Vagina (tissue), 2 donors: ENCODE data around the gene APBB2. TPM values are rescaled to one million over a fixed set of nuclear protein-coding genes. Genes with fewer than 3 reads are reported as not detected.

Experiments
- DNase-seq, 2 donors: peaks; one replicate each; pipeline ENCODE4 v3.0.0-alpha.2; 2017; ENCODE audit errors: extremely low spot score in 2 of 2
- H3K27ac ChIP-seq: fragments of 200-600 bp; sonication (generic); one replicate; pipeline ENCODE4 v1.5.1; 2019
- H3K27me3 ChIP-seq: fragments of 200-600 bp; sonication (generic); one replicate; pipeline ENCODE4 v1.5.1; 2019
- H3K36me3 ChIP-seq, 2 donors: fragments of 200-600 bp; sonication (generic); one replicate each; pipeline ENCODE4 v1.5.1; 2017 to 2019
- H3K4me1 ChIP-seq: fragments of 200-600 bp; sonication (generic); one replicate; pipeline ENCODE4 v1.5.1; 2019
- H3K4me3 ChIP-seq, 2 donors: fragments of 200-600 bp; sonication (generic); 1 replicate in 1 of 2; 2 replicates in 1 of 2; pipeline ENCODE4 v1.5.1; 2016 to 2019
- H3K9me3 ChIP-seq: fragments of 200-600 bp; sonication (generic); one replicate; pipeline ENCODE4 v1.5.1; 2019
- POLR2A ChIP-seq, 2 donors: fragments of 450-650 bp; IDR thresholded peaks; one replicate each; pipeline ENCODE4 v1.6.1; 2017; ENCODE audit warnings: antibody characterized with exemption in 2 of 2, mild to moderate bottlenecking in 2 of 2, moderate library complexity in 2 of 2
- POLR2AphosphoS5 ChIP-seq, 2 donors: sonication (generic); formaldehyde crosslinking; IDR thresholded peaks; one replicate each; pipeline ENCODE4 v1.9.0; 2017; ENCODE audit warnings: antibody characterized with exemption in 2 of 2, mild to moderate bottlenecking in 2 of 2, low read depth in 1 of 2; ENCODE audit not compliant: insufficient read depth in 1 of 2
- intact Hi-C: fragments of 100-400 bp; cut with DNase I; formaldehyde crosslinking; loops from one replicate; pipeline ENCODE4 v1.15.1; 2023
- total RNA-seq: library from RNA; depleted of rRNA; stranded (reverse); fragments of >200 nt; gene quantifications from one replicate; pipeline ENCODE4 v1.2.3, GENCODE V29; 2016
- TF ChIP-seq, protein P1 (sequence below), 3 experiments: fragments of 450-650 bp in 2 of 3; fragments of 200-600 bp in 1 of 3; sonication (generic) in 1 of 3; IDR thresholded peaks; one replicate each; pipeline ENCODE4 v1.5.1; 2017 to 2019; ENCODE audit warnings: antibody characterized with exemption in 3 of 3, mild to moderate bottlenecking in 2 of 3, moderate library complexity in 2 of 3

Gene APBB2
- total RNA-seq, 1 donor from 2014 or later, result 68.8 TPM

DNA sequence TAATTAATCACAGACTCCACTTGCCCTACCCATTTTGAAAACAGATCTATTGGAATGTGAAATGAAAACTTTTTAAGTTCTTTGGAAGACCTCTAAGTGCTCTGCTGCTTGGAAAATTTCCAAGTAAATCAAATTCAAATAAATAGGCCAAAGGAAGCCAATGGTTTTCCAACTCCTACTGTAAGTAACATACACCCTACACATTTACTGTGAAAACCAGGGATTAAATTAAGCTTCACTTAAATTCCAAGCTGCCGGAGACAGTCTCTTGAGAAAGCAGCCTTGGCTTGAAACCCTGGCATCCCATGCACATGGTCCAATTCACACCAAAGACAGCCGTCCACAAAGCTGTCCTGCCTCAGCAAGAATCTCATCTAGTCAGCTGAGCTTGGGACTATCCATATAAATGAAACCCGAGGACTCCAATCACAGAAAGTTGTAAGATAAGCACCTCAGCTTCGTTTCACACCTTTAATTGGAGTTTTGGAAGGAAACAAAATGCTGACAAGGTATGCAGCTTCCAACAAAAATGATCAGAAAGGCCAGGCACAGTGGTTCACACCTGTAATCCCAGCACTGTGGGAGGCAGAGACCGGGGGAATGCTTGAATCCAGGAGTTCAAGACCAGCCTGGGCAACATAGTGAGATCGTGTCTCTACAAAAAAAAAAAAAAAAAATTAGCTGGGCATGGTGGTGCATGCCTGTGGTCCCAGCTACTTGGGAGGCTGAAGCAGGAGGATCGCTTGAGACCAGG, 88.6 kb downstream of the APBB2 start:
- H3K36me3 ChIP-seq, result no peaks in the 10 kb centered on the region
- H3K27me3 ChIP-seq, result no peaks in the 10 kb centered on the region
- no peaks in the 10 kb centered on the region for H3K9me3 ChIP-seq
- TF ChIP-seq POLR2A (IDR thresholded peaks at IDR 0.05) (no peak), POLR2AphosphoS5 (IDR thresholded peaks at IDR 0.05; ENCODE audit: insufficient read depth in 1 of 2, low read depth in 1 of 2) (no peak)
- TF ChIP-seq, protein P1, sequence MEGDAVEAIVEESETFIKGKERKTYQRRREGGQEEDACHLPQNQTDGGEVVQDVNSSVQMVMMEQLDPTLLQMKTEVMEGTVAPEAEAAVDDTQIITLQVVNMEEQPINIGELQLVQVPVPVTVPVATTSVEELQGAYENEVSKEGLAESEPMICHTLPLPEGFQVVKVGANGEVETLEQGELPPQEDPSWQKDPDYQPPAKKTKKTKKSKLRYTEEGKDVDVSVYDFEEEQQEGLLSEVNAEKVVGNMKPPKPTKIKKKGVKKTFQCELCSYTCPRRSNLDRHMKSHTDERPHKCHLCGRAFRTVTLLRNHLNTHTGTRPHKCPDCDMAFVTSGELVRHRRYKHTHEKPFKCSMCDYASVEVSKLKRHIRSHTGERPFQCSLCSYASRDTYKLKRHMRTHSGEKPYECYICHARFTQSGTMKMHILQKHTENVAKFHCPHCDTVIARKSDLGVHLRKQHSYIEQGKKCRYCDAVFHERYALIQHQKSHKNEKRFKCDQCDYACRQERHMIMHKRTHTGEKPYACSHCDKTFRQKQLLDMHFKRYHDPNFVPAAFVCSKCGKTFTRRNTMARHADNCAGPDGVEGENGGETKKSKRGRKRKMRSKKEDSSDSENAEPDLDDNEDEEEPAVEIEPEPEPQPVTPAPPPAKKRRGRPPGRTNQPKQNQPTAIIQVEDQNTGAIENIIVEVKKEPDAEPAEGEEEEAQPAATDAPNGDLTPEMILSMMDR (IDR thresholded peaks at IDR 0.05), result no peak
- intact Hi-C loops, result no loop called here
- no peak for DNase-seq
- peaks cover 11% of the 10 kb centered on the region for H3K4me1 ChIP-seq
- H3K4me3 ChIP-seq, result no peak overlapping the region
- no peak overlapping the region for H3K27ac ChIP-seq

DNA sequence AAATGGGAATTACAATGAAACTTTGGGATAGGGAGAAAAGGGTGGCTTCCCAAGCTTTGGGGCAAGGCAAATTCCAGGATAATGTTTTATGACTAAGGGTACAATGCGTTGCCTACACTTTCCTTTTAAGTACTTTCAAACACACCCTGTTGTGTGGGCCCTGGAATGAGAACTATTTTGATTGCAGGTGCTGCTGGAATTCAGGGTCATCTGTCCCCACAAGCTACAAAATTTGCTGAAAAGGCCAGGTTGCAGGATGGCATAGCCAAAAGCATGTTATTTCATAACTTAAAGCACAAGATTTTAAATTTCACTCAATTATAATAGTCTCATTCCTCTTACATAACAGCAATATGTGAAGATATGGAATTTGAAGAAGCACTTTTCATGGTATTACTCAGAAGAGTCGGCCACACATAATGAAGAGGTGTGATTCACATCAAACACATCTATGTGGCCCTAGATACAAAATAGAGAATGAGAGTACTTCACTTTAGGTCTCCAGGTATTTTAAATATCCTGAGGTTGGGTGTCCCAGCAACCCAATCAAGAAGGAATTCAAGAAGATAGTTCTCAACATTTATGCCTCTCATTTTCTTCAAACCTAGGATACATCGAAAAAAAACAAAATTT, 89.3 kb downstream of the APBB2 start:
- H3K27ac ChIP-seq, result no peak overlapping the region
- peaks cover 18% of the 10 kb centered on the region for H3K4me1 ChIP-seq
- no peaks in the 10 kb centered on the region for H3K9me3 ChIP-seq
- H3K4me3 ChIP-seq, result no peak overlapping the region
- intact Hi-C loops, result no loop called here
- TF ChIP-seq POLR2AphosphoS5 (IDR thresholded peaks at IDR 0.05; ENCODE audit: insufficient read depth in 1 of 2, low read depth in 1 of 2) (no peak), POLR2A (IDR thresholded peaks at IDR 0.05) (no peak)
- TF ChIP-seq, protein P1 (IDR thresholded peaks at IDR 0.05), result no peak
- DNase-seq, result no peak
- no peaks in the 10 kb centered on the region for H3K27me3 ChIP-seq
- no peaks in the 10 kb centered on the region for H3K36me3 ChIP-seq

DNA sequence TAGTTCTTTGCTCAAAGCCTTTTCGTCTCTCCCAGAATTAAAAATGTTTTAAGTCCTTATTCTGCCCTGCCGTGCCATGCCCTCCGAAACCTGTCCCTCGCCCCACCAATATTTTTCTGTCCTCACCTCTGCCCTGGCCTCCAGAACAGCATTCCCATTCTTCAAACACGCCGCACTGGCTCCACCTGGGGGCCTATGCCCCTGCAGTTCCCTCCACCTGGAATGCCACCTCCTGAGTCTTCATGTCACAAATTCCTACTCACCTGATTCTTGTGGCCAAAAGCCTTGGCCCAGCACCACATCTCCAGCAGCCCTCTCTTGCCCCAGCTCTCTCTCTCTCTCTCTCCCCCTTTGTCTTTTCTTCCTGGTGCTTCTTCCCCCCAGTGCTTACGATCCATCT, 91.6 kb downstream of the APBB2 start:
- Histone ChIP-seq H3K27me3 (no peaks in the 10 kb centered on the region), H3K36me3 (no peaks in the 10 kb centered on the region), H3K4me1 (peaks cover 26% of the 10 kb centered on the region), H3K9me3 (no peaks in the 10 kb centered on the region), H3K4me3 (no peak overlapping the region), H3K27ac (no peak overlapping the region)
- intact Hi-C loops, result no loop called here
- TF ChIP-seq POLR2A (IDR thresholded peaks at IDR 0.05) (no peak), POLR2AphosphoS5 (IDR thresholded peaks at IDR 0.05; ENCODE audit: insufficient read depth in 1 of 2, low read depth in 1 of 2) (no peak)
- TF ChIP-seq, protein P1 (IDR thresholded peaks at IDR 0.05), result no peak
- DNase-seq, result no peak

DNA sequence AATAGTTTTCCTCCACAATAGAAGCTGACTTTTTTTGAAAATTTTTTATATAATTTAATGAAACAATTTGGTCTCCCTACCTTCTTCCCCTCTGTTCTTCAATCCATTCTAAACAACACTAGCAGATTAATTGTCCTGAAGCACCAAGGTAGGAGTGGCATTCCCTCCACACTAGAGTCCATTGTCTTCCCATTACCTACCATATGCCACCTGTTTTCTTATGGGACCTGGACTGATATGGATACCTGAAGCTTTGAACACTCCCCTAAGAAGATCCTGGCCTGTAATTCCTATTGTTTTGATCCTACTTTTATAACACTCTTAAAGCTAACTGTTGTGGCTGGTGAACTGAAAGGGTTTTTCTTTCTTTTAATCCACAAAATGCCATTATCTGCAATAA, 92.0 kb downstream of the APBB2 start:
- no peak overlapping the region for H3K4me3 ChIP-seq
- peaks cover 26% of the 10 kb centered on the region for H3K4me1 ChIP-seq
- no peaks in the 10 kb centered on the region for H3K9me3 ChIP-seq
- H3K27ac ChIP-seq, result no peak overlapping the region
- H3K27me3 ChIP-seq, result no peaks in the 10 kb centered on the region
- intact Hi-C loops, result no loop called here
- no peak for DNase-seq
- TF ChIP-seq, protein P1 (IDR thresholded peaks at IDR 0.05), result no peak
- TF ChIP-seq POLR2A (IDR thresholded peaks at IDR 0.05) (no peak), POLR2AphosphoS5 (IDR thresholded peaks at IDR 0.05; ENCODE audit: insufficient read depth in 1 of 2, low read depth in 1 of 2) (no peak)
- no peaks in the 10 kb centered on the region for H3K36me3 ChIP-seq

DNA sequence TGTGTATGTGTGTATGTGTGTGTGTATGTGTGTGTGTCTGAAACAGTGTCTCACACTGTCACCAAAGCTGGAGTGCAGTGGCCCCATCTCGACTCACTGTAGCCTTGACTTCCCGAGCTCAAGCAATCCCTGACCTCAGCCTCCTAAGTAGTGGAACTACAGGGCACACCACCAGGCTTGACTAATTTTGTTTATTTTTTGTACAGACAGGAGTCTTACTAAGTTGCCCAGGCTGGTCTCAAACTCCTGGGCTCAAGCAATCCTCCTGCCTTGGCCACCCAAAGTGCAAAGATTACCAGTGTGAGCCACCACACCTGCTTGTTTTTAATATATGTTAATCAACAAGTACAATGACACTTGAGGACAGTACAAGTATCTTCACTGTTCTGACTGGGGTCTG, 92.4 kb downstream of the APBB2 start:
- Histone ChIP-seq H3K9me3 (no peaks in the 10 kb centered on the region), H3K27me3 (no peaks in the 10 kb centered on the region), H3K27ac (no peak overlapping the region), H3K4me3 (no peak overlapping the region), H3K36me3 (no peaks in the 10 kb centered on the region), H3K4me1 (peaks cover 26% of the 10 kb centered on the region)
- TF ChIP-seq, protein P1 (IDR thresholded peaks at IDR 0.05), result no peak
- TF ChIP-seq POLR2A (IDR thresholded peaks at IDR 0.05) (no peak), POLR2AphosphoS5 (IDR thresholded peaks at IDR 0.05; ENCODE audit: insufficient read depth in 1 of 2, low read depth in 1 of 2) (no peak)
- no peak for DNase-seq
- intact Hi-C loops, result no loop called here
